ENCODE data around the gene TECR.

GRCh38 chr19:14554382-14554812, 25.0 kb downstream of the TECR start:
- TF ChIP-seq CTCF (IDR thresholded peaks at IDR 0.05; ENCODE audit: low read length) (no peak), EZH2phosphoT487 (IDR thresholded peaks at IDR 0.05; ENCODE audit: low read length) (no peak), EZH2 (optimal IDR thresholded peaks at IDR 0.05; ENCODE audit: low read depth, low read length) (no peak)

Data from MM.1S (cell line).